Measurements from ENCODE around the gene WASL. TPM values are rescaled to one million over a fixed set of nuclear protein-coding genes. Genes with fewer than 3 reads are reported as not detected.

The WASL gene
- polyA plus RNA-seq, 2 of the 4 experiments (the other 2 are of a cell fraction): 18.5 to 21.0 TPM

GRCh38 chr7:123734498-123734897 lies 14.3 kb downstream of the WASL start:
- no peak overlapping the region for H3K4me2 ChIP-seq
- 67% methylated on average over 3 of the region's 3 CpGs for WGBS (ENCODE audit: missing lambda C conversion rate)
- DNase-seq (ENCODE audit: low read depth in 1 of 2, low spot score in 1 of 2) (no peak), FAIRE-seq (no peak), ATAC-seq (no peak)
- 0 out of 3 replicates have a peak, but pooled peaks cover 3% of the 10 kb centered on the region for H3K9me3 ChIP-seq
- ChIA-PET POLR2A (interaction anchor here (1.4 kb wide), 1 partner anchor 14 kb away, joined by 11 read pairs; the partner anchor contains the start of gene WASL), CTCF (interaction anchor here (1.2 kb wide), 1 partner anchor 176 kb away, joined by 3 read pairs; no protein-coding TSS in a partner anchor)
- no peak overlapping the region for H3K27ac ChIP-seq
- H3K4me1 ChIP-seq: peaks cover 8% of the 10 kb centered on the region; the same call in 2 of the 3 replicates
- no peak overlapping the region for H3K4me3 ChIP-seq
- TF ChIP-seq BCL3 (IDR thresholded peaks at IDR 0.05): no peak
- no peak for TF ChIP-seq NFE2L2 (conservative IDR thresholded peaks at IDR 0.05; ENCODE audit: low read length)
- TF ChIP-seq SMC3 (IDR thresholded peaks at IDR 0.05): no peak
- TF ChIP-seq ZC3H11A (IDR thresholded peaks at IDR 0.05): no peak
- no peak for TF ChIP-seq TP53 (CRISPR knock-in tag; IDR thresholded peaks at IDR 0.05)
- no peak for TF ChIP-seq NR3C1 (IDR thresholded peaks at IDR 0.05)
- TF ChIP-seq, protein P1, sequence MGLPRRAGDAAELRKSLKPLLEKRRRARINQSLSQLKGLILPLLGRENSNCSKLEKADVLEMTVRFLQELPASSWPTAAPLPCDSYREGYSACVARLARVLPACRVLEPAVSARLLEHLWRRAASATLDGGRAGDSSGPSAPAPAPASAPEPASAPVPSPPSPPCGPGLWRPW (IDR thresholded peaks at IDR 0.05): no peak
- no peak for TF ChIP-seq HMGXB4 (CRISPR knock-in tag; IDR thresholded peaks at IDR 0.05; ENCODE audit: borderline replicate concordance)
- TF ChIP-seq MYC (IDR thresholded peaks at IDR 0.05; ENCODE audit: borderline replicate concordance, low read length): no peak
- TF ChIP-seq CBX2 (IDR thresholded peaks at IDR 0.05; ENCODE audit: borderline replicate concordance, low read depth): no peak
- no peak for TF ChIP-seq POLR2A (IDR thresholded peaks at IDR 0.05; ENCODE audit: low read length)
- TF ChIP-seq JUN (IDR thresholded peaks at IDR 0.05): no peak
- no peak for TF ChIP-seq HEYL (CRISPR knock-in tag; IDR thresholded peaks at IDR 0.05)
- TF ChIP-seq KDM1A (IDR thresholded peaks at IDR 0.05; ENCODE audit: low read depth): no peak
- no peak for TF ChIP-seq FOSL2 (IDR thresholded peaks at IDR 0.05)
- no peak for TF ChIP-seq FOSL2 (CRISPR knock-in tag; IDR thresholded peaks at IDR 0.05)
- TF ChIP-seq MAFK (IDR thresholded peaks at IDR 0.05; ENCODE audit: partially characterized antibody): no peak
- TF ChIP-seq MAZ (IDR thresholded peaks at IDR 0.05; ENCODE audit: borderline replicate concordance, low read depth, low read length): no peak
- no peak for TF ChIP-seq ELK1 (IDR thresholded peaks at IDR 0.05; ENCODE audit: low read depth, low read length)

DNA sequence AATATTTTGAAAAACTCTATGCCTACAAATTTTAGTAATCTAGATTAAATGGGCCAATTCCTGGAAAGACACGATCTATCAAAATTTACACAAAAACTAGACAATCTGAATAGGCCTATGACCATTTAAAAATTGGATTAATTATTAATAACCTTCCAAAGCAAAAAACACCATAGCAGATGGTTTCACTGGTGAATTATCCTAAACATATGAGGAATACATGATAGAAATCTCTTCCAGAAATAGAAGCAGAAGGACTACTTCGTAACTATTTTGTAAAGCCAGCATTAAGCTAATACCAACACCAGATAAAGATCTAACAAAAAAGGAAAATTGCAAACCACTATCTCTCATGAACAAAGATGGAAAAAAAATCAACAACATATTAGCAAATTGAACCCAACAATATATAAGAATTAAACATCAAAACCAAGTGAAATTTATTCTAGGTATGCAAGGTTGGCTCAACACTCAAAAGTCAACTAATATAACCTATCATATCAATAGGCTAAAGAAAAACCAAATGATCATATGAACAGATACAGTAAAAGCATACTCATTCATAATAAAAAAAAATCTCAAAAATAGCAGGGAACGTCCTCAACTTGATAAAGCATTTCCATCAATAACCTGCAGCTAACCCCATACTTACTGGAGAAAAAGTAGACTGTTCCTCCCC lies 16.3 kb downstream of the WASL start:
- POLR2A ChIA-PET: no interaction called here
- FAIRE-seq (no peak), ATAC-seq (no peak), DNase-seq (ENCODE audit: low read depth in 1 of 2, low spot score in 1 of 2) (no peak)
- H3K27ac ChIP-seq: no peak overlapping the region
- 0 out of 3 replicates have a peak, but pooled peaks cover 3% of the 10 kb centered on the region for H3K9me3 ChIP-seq
- TF ChIP-seq, protein P2, sequence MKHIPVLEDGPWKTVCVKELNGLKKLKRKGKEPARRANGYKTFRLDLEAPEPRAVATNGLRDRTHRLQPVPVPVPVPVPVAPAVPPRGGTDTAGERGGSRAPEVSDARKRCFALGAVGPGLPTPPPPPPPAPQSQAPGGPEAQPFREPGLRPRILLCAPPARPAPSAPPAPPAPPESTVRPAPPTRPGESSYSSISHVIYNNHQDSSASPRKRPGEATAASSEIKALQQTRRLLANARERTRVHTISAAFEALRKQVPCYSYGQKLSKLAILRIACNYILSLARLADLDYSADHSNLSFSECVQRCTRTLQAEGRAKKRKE (CRISPR knock-in tag; IDR thresholded peaks at IDR 0.05; ENCODE audit: low read depth): no peak
- TF ChIP-seq GATA3 (IDR thresholded peaks at IDR 0.05; ENCODE audit: borderline replicate concordance) (no peak), RCOR1 (IDR thresholded peaks at IDR 0.05; ENCODE audit: low read depth, low read length) (no peak), HDAC2 (IDR thresholded peaks at IDR 0.05) (no peak), HOXB13 (CRISPR knock-in tag; IDR thresholded peaks at IDR 0.05; ENCODE audit: low read depth) (no peak), SMC3 (IDR thresholded peaks at IDR 0.05) (no peak), BHLHE40 (IDR thresholded peaks at IDR 0.05; ENCODE audit: low read depth, low read length) (no peak), SREBF2 (IDR thresholded peaks at IDR 0.05) (no peak), ZC3H11A (IDR thresholded peaks at IDR 0.05) (no peak), EP300 (IDR thresholded peaks at IDR 0.05) (no peak), CHD4 (IDR thresholded peaks at IDR 0.05; ENCODE audit: borderline replicate concordance) (no peak), TFCP2L1 (CRISPR knock-in tag; IDR thresholded peaks at IDR 0.05) (no peak), HEYL (CRISPR knock-in tag; IDR thresholded peaks at IDR 0.05) (no peak), EHF (CRISPR knock-in tag; IDR thresholded peaks at IDR 0.05) (no peak)
- H3K4me3 ChIP-seq: no peak overlapping the region
- H3K4me1 ChIP-seq: peaks cover 12% of the 10 kb centered on the region
- H3K4me2 ChIP-seq: no peak overlapping the region
- CTCF ChIA-PET: interaction anchor here (0.7 kb wide), 1 partner anchor 38 kb away, joined by 3 read pairs; no protein-coding TSS in a partner anchor
- WGBS (ENCODE audit: missing lambda C conversion rate): 89% methylated on average over 3 of the region's 3 CpGs

Data from A549 (cell line).